Upper lobe of left lung (tissue), 4 donors: Measurements from ENCODE around the gene SLC5A11.

Source experiments
- CTCF ChIP-seq, 6 experiments: fragments of 450-650 bp in 4 of 6; fragments of 200-600 bp in 2 of 6; sonication (generic) in 2 of 6; IDR thresholded peaks; one replicate each; pipeline ENCODE4 v1.5.1; 2016 to 2019; ENCODE audit warnings: antibody characterized with exemption in 6 of 6
- EP300 ChIP-seq, 4 donors: sonication (generic); formaldehyde crosslinking; IDR thresholded peaks; one replicate each; pipeline ENCODE4 v1.5.1; 2017; ENCODE audit warnings: antibody characterized with exemption in 4 of 4, control low read depth in 2 of 4
- POLR2A ChIP-seq, 4 donors: fragments of 450-650 bp; IDR thresholded peaks; one replicate each; pipeline ENCODE4 v1.5.1; 2016 to 2017; ENCODE audit warnings: antibody characterized with exemption in 4 of 4, mild to moderate bottlenecking in 2 of 4

- TF ChIP-seq CTCF (IDR thresholded peaks at IDR 0.05) (no peak), POLR2A (IDR thresholded peaks at IDR 0.05) (no peak), EP300 (IDR thresholded peaks at IDR 0.05) (no peak)
Measured at GRCh38 chr16:24957887-24958286, 112.1 kb downstream of the SLC5A11 start.
